HG02938 (cell line): ENCODE data around the gene SF3A2.

Experiments used
- ATAC-seq: cut with Tn5 transposase; IDR thresholded peaks from one replicate; pipeline ENCODE4 v1.9.1; 2021; ENCODE audit warnings: mild to moderate bottlenecking, moderate library complexity; ENCODE audit not compliant: unreplicated experiment

The SF3A2 gene

DNA sequence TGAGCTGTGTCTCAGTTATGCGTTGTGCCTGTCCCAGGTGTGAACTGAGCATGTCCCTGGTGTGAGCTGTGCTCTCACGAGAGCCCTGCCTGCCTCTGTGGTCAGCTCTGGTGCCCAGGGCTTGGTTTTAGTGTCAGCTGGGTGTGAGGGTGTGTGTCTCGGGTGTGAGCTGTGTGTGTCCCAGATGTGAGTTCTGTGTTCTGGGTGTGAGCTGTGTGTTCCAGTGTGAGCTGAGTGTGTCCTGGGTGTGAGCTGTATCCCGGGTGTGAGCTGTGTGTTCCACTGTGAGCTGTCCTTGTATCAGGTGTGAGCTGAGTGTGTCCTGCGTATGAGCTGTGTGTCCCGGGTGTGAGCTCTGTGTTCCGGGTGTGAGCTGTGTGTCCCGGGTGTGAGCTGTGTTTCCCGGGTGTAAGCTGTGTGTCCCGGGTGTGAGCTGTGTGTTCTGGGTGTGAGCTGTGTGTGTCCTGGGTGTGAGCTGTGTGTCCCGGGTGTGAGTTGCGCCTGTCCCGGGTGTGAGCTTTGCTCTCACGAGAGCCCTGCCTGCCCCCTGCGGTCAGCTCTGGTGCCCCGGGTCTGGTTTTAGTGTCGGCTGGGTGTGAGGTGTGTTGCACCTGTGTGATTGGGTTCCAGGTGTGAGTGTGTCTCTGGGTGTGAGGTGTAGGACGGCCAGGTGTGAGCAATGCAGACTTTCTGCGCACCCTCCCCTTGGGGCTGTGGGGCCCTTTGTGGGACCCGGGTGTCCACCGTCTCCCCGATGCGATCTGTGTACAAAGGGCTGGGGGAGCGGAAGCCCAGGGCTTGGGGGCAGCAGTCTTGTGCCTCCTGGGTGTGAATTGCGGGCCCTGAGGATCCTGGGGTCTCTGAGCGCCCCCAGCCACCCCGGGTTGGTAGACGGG lies 52.4 kb downstream of the SF3A2 start:
- ATAC-seq = no peak

DNA sequence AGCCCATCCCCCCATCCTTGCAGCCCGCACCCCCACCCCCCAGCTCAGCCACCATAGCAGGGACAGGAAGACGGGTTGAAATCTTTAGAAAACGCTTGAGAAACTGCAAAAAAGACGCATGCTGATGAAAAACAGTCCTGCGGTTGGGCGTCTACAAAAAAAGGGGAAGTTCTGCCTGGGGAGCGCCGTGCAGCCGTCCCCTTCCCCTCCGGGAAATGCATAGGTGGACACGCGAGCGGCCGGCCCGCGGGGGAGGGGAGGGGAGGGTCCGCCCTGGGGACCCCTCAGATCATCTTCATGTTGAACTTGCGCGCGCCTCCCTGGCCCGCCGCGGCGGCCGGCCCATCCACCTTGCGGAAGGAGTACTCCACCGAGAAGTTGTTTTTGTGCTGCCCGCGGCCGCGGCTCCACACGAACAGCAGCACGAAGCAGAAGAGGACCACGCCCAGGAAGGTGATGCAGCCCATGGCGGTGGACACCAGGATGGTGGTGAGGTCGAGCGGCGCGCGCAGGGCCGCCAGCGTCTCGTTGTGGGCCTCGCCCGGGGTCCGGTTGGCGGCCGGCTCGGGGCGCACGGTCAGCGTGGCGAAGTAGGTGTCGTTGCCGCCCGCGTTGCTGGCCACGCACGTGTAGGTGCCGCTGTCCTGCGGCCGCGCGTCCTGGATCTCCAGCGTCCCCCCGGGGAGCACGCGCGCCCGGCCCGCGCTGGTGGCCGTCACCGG lies 53.3 kb downstream of the SF3A2 start:
- no peak for ATAC-seq

DNA sequence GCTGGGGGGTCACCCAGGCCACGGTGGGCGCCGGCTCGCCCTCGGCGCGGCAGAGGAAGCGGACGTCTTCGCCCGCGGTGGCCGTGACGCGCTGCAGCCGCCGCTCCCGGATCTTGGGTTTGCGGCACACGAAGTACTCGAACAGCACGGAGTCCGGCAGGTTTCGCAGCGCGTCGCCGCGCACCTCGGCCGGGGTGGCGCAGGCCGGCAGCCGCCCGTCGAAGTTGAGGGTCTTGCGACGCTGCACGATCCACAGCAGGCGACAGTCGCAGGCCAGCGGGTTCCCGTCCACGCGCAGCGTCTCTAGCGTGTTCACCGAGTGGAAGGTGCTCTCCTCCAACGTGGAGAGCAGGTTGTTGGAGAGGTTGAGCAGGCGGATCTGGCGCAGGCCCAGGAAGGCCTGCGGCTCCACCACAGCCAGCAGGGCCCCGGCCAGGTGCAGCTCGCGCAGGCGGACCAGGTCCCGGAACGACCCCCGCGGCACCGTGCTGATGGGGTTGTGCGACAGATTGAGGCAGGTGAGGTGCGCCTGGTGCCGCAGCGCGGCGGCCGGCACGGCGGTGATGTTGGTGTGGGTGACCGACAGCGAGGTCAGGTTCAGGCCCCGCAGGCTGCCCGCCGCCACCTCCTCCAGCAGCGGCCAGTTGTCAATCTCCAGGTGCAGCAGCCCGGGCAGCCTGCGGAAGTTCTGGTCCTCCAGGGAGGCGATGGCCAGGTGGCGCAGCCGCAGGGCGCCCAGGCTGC lies 54.0 kb downstream of the SF3A2 start:
- no peak for ATAC-seq

DNA sequence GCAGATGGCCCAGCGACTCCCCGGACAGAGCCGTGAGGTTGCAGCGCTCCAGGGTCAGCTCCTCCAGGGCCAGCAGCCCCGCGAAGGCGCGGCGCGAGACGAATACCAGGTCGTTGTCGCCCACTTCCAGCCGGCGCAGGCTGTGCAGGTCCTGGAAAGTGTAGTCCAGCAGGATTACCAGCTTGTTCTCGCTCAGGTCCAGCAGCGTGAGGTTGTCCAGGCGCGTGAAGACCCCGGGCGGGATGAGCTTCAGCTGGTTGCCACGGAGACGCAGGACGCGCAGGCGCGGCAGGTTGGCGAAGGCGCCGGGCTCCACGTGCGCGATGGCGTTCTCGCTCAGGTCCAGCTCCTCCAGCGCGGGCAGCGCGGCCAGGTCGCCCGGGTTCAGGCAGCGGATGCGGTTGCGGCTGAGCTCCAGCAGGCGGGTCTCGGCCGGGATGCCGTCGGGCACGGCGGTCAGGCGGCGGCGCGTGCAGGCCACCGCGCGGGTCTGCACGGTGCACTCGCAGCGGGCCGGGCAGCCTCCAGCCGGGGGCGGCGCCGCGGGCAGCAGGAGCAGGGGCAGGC lies 54.6 kb downstream of the SF3A2 start:
- ATAC-seq = no peak

DNA sequence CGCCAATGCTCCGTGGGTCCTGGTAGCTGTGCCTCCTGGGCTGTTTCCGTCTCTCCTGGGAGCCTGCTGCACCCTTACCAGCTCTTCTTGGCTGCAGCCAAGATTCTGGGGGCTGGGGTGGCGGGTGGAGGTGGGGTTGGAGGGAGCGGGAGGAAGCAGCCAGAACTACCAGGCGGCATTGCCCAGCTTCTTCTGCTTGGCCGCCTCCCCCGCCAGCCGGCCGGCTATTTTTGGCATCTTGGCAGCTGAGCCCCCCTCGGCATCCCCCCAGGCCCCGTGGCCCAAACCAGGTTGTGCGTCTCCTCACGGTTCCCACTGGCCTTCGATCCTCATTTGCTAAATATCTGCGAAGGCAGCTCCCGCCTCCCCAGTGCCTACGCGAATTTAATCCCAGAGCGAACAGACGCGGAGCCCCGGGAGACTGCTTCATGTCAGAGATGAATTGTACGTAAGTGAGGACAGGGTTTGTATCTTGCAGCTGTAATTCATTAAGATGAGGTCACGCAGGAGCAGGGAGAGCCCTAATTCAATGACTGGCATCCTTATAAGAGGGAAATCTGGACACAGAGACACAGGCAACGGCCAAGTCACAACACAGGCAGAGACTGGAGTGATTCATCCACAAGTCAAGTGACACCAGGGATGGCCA lies 58.2 kb downstream of the SF3A2 start:
- ATAC-seq = no peak

DNA sequence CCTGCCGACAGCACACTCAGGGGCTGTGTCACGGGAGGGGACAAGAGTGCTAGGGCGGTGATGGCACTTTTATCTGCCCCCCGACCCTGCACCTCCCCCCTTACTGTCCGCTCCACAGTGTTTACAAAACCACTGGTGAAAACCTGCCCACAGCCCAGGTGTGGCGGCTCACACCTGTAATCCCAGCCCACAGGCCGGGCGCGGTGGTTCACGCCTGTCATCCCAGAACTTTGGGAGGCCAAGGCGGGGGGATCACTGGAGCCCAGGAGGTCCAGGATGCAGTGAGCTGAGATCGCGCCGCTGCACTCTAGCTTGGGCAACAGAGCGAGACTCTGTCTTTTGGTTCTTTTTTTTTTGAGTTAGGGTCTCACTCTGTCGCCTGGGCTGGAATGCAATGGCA lies 59.5 kb downstream of the SF3A2 start:
- ATAC-seq = no peak
